GM18526 (cell line): ENCODE data around the gene COL18A1.

ENCODE experiments used
- POLR2A ChIP-seq: IDR thresholded peaks from 3 replicates; pipeline ENCODE4 v1.6.1; 2011; ENCODE audit not compliant: insufficient read length; ENCODE audit errors: extremely low read depth

COL18A1 gene

GRCh38 chr21:45412909-45413611 is 8.1 kb downstream of the COL18A1 start:
- no peak for TF ChIP-seq POLR2A

- no peak for TF ChIP-seq POLR2A
Measured at GRCh38 chr21:45413922-45414321, 9.0 kb downstream of the COL18A1 start.

- no peak for TF ChIP-seq POLR2A
Measured at GRCh38 chr21:45414396-45415187, 9.6 kb downstream of the COL18A1 start.

GRCh38 chr21:45415188-45415942 is 10.4 kb downstream of the COL18A1 start:
- no peak for TF ChIP-seq POLR2A

GRCh38 chr21:45415943-45416611 is 11.1 kb downstream of the COL18A1 start:
- no peak for TF ChIP-seq POLR2A

GRCh38 chr21:45416620-45417019 is 11.7 kb downstream of the COL18A1 start:
- TF ChIP-seq POLR2A: no peak

GRCh38 chr21:45417256-45417950 is 12.4 kb downstream of the COL18A1 start:
- no peak for TF ChIP-seq POLR2A

GRCh38 chr21:45417951-45418300 is 13.0 kb downstream of the COL18A1 start:
- no peak for TF ChIP-seq POLR2A

GRCh38 chr21:45418301-45419071 is 13.5 kb downstream of the COL18A1 start:
- no peak for TF ChIP-seq POLR2A

GRCh38 chr21:45419162-45419561 is 14.2 kb downstream of the COL18A1 start:
- TF ChIP-seq POLR2A: no peak

GRCh38 chr21:45420061-45421041 is 15.4 kb downstream of the COL18A1 start:
- TF ChIP-seq POLR2A: no peak

GRCh38 chr21:45421071-45421845 is 16.3 kb downstream of the COL18A1 start:
- TF ChIP-seq POLR2A: no peak
